Measurements from ENCODE around the gene NEK3.
"Not testable (repeated sequence)": the region's sequence is repeated elsewhere in the genome, so short reads cannot be mapped to it uniquely, and the experiment has no call there.

Gene NEK3

GRCh38 chr13:52201439-52202193 is 42.2 kb upstream of the NEK3 start:
- ATAC-seq (ENCODE audit: low read depth) = peak; percentile 60; the same call in 1 of the 3 replicates
- not testable (repeated sequence) for H3K9me3 ChIP-seq (ENCODE audit: severe bottlenecking)

GRCh38 chr13:52195401-52195837 is 36.0 kb upstream of the NEK3 start:
- peak overlapping the region; percentile 70 for H3K4me3 ChIP-seq (ENCODE audit: severe bottlenecking)
- H3K4me1 ChIP-seq (ENCODE audit: insufficient read depth, poor library complexity, severe bottlenecking) = no peaks in the 10 kb centered on the region
- no peaks in the 10 kb centered on the region for H3K27me3 ChIP-seq (ENCODE audit: insufficient read depth, poor library complexity, severe bottlenecking)
- DNase-seq (ENCODE audit: low spot score) (peak; percentile 84), ATAC-seq (ENCODE audit: low read depth) (peak; percentile 91)
- H3K36me3 ChIP-seq (ENCODE audit: low read depth) = no peaks in the 10 kb centered on the region
- H3K27ac ChIP-seq (ENCODE audit: poor library complexity, severe bottlenecking) = no peak overlapping the region
- TF ChIP-seq CTCF (IDR thresholded peaks at IDR 0.05; ENCODE audit: poor library complexity, severe bottlenecking) = no peak
- H3K9me3 ChIP-seq (ENCODE audit: severe bottlenecking) = no peaks in the 10 kb centered on the region

More at GRCh38 chr13:52201439-52202193, 42.2 kb upstream of the NEK3 start:
- not testable (repeated sequence) for H3K27me3 ChIP-seq (ENCODE audit: insufficient read depth, poor library complexity, severe bottlenecking); H3K36me3 ChIP-seq (ENCODE audit: low read depth); DNase-seq (ENCODE audit: low spot score); H3K27ac ChIP-seq (ENCODE audit: poor library complexity, severe bottlenecking); H3K4me1 ChIP-seq (ENCODE audit: insufficient read depth, poor library complexity, severe bottlenecking); H3K4me3 ChIP-seq (ENCODE audit: severe bottlenecking)
- peak; percentile 37 for TF ChIP-seq CTCF (IDR thresholded peaks at IDR 0.05; ENCODE audit: poor library complexity, severe bottlenecking)

DNA sequence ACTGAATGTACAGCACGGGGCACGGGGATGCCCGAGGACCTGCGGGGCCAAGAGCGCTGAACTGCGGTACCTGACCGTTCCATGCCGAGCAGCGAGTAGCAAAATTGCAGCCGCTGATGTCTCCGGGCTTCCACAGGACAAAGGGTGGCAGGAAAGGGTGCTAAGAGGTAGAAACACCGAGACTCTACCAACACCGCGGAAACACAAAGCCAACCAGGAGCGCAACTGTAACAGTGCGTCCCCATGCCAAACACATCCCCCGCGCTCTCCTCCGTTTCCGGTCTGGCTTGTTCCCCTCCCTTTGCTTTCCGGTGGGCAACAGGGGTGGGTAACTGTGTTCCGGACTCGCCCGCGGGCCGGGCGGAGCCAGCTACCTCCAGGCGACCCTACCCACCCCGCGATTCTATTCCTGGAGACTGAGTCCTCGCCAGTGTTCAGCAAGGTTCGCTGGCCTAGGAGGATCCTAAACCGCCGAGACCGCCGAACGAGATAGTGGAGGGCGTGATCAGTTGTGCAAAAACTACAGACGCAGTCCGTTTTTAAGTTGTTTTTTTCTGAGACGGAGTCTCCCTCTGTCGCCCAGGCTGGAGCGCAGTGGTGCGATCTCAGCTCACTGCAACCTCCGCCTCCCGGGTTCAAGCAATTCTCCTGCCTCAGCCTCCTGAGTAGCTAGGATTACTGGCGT is 34.9 kb upstream of the NEK3 start:
- DNase-seq (ENCODE audit: low spot score) (peak; percentile 76), ATAC-seq (ENCODE audit: low read depth) (peak; percentile 81)
- Histone ChIP-seq H3K36me3 (ENCODE audit: low read depth) (peaks cover 4% of the 10 kb centered on the region; the same call in 1 of the 2 replicates), H3K9me3 (ENCODE audit: severe bottlenecking) (no peaks in the 10 kb centered on the region), H3K4me3 (ENCODE audit: severe bottlenecking) (peak overlapping the region; percentile 70), H3K4me1 (ENCODE audit: insufficient read depth, poor library complexity, severe bottlenecking) (no peaks in the 10 kb centered on the region), H3K27ac (ENCODE audit: poor library complexity, severe bottlenecking) (peak overlapping the region; percentile 53), H3K27me3 (ENCODE audit: insufficient read depth, poor library complexity, severe bottlenecking) (no peaks in the 10 kb centered on the region)
- no peak for TF ChIP-seq CTCF (IDR thresholded peaks at IDR 0.05; ENCODE audit: poor library complexity, severe bottlenecking)

- H3K27ac ChIP-seq (ENCODE audit: poor library complexity, severe bottlenecking) = peak overlapping the region; percentile 53
- not testable (repeated sequence) for DNase-seq (ENCODE audit: low spot score); H3K9me3 ChIP-seq (ENCODE audit: severe bottlenecking); H3K27me3 ChIP-seq (ENCODE audit: insufficient read depth, poor library complexity, severe bottlenecking); H3K4me1 ChIP-seq (ENCODE audit: insufficient read depth, poor library complexity, severe bottlenecking); ATAC-seq (ENCODE audit: low read depth)
- H3K4me3 ChIP-seq (ENCODE audit: severe bottlenecking) = peak overlapping the region; percentile 70
- peaks cover 10% of the 10 kb centered on the region for H3K36me3 ChIP-seq (ENCODE audit: low read depth)
Measured at GRCh38 chr13:52193587-52194183, 34.3 kb upstream of the NEK3 start.

DNA sequence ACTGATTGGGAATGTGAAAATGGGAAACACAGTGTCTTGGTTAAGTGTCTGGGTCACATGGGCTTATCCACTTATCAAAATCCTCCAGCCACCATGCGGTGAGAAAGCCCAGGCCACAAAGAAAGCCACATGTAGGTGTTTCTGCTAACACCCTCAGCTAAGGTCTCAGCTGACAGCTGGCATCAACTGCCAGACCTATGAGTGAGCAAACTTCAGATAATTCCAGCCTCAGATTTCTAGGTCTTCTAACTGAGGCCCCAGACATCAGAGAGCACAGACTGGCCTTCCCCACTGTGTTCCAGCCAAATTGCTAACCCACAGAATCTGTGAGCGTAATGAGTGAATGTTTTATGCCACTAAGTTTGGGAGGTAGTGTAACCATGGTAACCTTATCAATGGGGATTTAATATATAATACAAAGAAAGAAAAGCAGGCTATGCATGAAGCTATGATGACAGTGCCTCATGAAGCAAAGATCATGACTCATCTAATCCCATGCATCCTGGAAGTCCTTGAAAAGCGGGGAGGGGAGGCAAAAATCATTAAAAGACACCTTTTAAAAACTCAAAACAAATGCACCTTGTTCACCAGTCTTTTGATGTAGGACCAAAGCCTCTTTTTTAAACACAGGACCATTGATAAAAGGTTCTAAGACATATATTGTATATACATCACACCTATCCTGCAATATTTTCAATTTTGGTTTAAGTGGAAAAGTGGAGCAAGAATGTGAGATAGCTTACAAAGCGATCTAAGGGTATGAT is 28.2 kb upstream of the NEK3 start:
- H3K27ac ChIP-seq (ENCODE audit: poor library complexity, severe bottlenecking); H3K27me3 ChIP-seq (ENCODE audit: insufficient read depth, poor library complexity, severe bottlenecking); H3K9me3 ChIP-seq (ENCODE audit: severe bottlenecking); H3K4me1 ChIP-seq (ENCODE audit: insufficient read depth, poor library complexity, severe bottlenecking); DNase-seq (ENCODE audit: low spot score); H3K4me3 ChIP-seq (ENCODE audit: severe bottlenecking): not testable (repeated sequence)
- H3K36me3 ChIP-seq (ENCODE audit: low read depth) = peaks cover 49% of the 10 kb centered on the region
- peak; percentile 72 for ATAC-seq (ENCODE audit: low read depth)

Measured in RWPE2 (cell line).